Inferior parietal cortex (tissue), 1 donor: ENCODE results near the gene C22orf31.
A peak's percentile ranks its signal among the peaks of the same experiment; 100 is the strongest.
"Not testable (repeated sequence)": the region's sequence is repeated elsewhere in the genome, so short reads cannot be mapped to it uniquely, and the experiment has no call there.

ENCODE experiments used
- DNase-seq: peaks from one replicate; pipeline ENCODE4 v3.0.0-alpha.2; 2016; ENCODE audit errors: extremely low spot score

The C22orf31 gene

DNA sequence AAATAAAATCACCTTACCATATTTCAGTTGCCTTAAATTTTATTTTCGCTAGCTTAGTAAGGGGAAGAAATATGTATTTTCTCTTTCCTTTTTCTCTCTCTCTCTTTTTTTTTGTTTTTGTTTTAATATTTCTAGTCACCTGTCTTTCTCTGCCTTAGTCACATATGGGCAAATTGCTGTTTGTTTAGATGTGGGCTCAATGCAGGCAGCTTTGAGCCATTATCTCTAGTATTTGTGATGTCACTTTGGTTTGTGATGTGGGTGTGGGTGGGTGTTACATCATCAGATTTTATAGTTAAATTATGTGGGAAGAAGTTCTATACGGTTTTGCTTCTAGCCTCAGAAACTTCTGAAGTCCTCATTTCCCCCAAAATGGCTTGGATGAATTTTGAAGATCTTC is at the start of gene C22orf31:
Gene C22orf31 (minus strand): TSS at position 59 of the 400 bp plus-strand sequence. CDS start 39 bp downstream, at position 20.
- no peak for DNase-seq

DNA sequence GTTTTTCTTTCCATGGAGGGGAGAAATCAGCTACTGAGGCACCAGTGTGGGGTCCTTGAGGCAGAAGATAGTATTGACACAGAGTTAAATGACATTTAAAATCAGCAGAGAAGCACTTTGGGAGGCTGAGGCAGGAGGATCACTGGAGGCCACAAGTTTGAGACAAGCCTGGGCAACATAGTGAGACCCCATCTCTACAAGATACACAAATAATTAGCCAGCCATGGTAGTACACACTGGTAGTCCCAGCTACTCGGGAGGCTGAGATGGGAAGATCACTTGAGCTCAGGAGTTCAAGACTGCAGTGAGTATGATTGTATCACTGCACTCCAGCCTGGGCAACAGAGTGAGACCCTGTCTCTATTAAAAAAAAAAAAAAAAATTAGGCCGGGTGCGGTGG is 49.3 kb upstream of the C22orf31 start:
- DNase-seq, result no peak

GRCh38 chr22:29109822-29110221 is 48.2 kb upstream of the C22orf31 start:
- no peak for DNase-seq

DNA sequence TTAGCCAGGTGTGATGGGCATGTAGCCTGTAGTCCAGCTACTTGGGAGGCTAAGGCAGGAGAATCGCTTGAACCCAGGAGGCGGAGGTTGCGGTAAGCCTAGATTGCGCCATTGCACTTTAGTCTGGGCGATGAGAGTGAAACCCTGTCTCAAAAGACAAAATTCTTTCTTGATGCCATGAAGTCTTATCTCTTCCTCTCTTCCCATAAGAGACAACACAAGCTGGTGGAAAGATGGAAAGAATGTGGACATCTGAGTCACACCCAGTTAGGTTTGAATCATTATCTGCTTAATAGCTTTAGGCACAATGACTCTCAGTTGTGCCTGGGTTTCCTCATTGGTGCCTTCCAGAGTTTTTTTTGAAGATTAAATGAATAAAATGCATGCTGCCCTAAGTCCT is 46.5 kb upstream of the C22orf31 start:
- DNase-seq, result no peak

DNA sequence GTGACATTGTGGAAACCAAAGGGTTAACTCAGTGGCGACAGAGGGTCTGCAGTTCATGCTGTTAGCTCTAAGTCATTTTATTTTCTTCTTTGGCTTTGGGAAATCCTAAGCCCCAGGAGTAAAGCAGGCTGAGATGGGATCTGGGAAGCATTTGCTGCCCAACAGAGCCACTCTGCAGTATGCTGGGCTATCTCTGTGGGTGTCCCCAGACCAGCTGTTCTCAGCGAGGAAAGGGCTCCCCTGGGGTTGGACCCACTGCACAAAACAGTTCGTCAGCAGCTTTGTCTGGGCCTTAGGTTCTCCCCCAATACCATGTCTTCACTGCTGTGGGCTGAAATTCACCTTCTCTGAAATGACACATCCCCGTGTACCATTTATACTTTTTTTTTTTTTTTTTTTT is 45.2 kb upstream of the C22orf31 start:
- DNase-seq, result no peak

DNA sequence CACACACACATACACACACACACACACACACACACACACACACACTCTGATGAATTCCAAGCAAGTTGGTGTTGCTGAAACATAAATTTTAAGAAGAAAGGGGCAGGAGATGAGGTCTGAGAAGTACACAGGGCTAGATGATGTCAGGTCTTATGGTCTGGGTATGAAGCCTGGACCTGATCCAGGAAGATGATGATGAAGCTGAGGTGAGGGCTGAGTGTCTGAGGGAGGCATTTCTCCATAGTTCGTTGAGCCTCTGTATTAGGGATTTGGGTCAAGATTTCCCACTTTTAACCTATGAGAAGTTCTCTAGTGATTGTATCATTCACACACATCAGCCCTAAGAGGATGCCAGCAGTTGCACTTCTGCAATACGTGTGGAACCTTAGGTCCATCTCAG is 43.8 kb upstream of the C22orf31 start:
- DNase-seq, result no peak

DNA sequence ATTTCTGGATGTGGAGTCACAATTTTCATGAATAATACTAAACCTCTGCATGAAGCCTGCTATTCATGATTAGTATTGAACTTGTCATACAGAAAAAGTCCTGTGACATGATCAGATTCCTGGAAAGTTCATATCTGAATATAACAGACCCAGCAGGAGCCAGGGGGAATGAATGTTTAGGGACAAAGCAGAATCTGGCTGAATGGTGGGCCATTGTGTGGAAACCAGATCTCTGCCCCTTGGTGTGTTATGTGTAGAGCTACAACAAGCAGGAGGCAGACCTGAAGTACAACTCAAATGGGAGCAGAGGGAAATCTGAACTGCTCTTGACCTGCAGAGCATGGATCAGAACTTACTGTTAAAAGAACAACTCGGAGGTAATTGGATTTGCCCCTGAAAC is 41.5 kb upstream of the C22orf31 start:
- no peak for DNase-seq

DNA sequence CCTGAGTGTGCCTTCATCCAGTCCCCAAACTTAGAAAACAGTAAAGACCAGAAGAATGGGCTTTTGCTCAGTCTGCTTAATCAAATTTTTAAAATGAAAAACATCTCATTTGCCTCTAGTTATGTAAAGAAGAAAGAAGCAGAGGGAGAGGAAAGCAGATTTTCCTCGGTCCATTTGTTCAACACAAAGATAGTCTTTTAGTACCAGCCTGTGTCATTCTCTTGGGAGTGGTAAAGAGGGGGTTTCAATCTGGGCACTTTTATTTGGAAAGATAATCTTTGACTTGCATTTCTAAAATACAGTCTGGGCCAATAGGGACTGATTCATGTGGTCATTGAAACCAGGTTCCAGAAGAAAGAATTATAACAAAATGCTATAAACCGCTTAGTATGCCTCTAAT is 40.7 kb upstream of the C22orf31 start:
- no peak for DNase-seq

DNA sequence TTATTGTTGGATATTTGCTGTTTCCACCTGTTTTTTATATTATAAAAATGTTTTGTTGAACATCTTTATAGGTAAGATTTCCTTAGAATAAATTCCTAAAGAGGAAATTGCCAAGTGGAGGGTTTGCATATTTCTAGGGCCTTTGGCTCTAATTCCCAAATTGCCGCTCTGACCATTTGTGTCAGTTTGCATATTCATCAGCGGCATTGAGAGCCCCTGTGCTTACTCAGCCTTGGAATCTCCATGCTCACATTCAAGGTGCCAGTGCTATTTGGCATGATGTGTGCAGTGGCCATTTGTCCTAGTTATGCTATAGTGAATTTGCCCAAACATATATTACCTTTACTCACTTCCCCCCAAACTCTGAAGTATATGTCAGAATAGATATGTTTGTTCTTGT is 36.7 kb upstream of the C22orf31 start:
- no peak for DNase-seq

- DNase-seq, result peak; percentile 42
These were observed 35.4 kb upstream of the C22orf31 start for GRCh38 chr22:29096736-29097669.

GRCh38 chr22:29095459-29095858 is 33.8 kb upstream of the C22orf31 start:
- DNase-seq, result no peak

- DNase-seq, result no peak
These were observed 32.1 kb upstream of the C22orf31 start for GRCh38 chr22:29093501-29094300.

GRCh38 chr22:29093030-29093429 is 31.4 kb upstream of the C22orf31 start:
- DNase-seq, result no peak

- no peak for DNase-seq
These were observed 30.6 kb upstream of the C22orf31 start for GRCh38 chr22:29092243-29092642.

GRCh38 chr22:29090039-29090438 is 28.4 kb upstream of the C22orf31 start:
- DNase-seq, result no peak

DNA sequence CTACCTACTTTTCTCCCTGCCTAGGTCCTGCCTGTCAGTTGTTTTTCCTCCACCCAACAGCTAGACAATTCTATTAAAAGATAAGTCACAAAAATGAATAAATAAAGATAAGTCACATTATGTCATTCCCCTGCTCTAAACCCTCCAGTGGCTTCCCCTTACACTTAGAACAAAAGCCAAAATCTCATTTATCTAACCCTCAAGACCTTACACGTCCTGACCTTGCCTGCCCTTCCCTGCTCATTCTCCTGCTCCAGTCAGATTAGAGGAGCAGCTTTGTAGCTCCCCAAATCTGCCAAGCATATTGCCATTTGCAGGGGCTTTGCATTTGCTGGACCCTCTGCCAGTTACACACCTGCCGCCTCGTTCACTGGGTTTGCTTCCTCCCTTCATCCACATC is 27.9 kb upstream of the C22orf31 start:
- no peak for DNase-seq

DNA sequence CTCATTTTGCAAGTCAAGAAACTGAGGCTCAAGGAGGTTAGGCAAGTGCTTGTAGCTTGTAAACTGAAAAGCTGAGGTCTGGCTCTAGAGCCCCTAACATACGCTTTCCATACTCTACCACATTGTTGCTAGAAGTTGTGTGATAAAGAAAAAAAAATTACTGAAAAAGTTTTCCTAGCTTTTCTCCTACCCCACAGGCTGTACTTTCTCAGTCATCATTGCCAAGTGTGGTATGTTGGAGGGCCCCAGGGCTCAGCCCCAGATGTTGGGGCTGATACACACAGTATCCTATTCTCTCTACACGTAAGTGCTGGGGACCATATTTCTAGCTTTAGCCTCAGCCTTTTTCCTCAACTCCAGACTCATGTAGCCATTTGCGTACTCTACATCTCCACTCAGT is 27.2 kb upstream of the C22orf31 start:
- no peak for DNase-seq

DNA sequence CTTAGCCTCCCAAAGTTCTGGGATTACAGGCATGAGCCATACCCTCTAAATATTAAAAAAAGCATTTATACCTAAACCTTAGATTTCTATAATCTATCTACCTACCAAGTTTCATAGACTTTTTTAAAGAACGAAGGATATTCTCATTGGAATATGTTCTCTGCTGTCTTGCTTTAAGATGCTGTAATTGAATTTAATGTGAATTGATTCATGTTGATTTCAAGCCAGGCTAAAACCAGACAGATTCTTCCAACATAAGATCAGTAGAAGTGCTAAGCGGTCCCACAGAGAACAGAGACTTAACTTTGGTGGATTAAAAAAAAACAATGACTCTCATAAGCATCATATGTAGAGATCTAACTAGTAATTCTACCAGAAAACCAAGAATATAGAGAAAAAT is 25.4 kb upstream of the C22orf31 start:
- DNase-seq, result no peak

DNA sequence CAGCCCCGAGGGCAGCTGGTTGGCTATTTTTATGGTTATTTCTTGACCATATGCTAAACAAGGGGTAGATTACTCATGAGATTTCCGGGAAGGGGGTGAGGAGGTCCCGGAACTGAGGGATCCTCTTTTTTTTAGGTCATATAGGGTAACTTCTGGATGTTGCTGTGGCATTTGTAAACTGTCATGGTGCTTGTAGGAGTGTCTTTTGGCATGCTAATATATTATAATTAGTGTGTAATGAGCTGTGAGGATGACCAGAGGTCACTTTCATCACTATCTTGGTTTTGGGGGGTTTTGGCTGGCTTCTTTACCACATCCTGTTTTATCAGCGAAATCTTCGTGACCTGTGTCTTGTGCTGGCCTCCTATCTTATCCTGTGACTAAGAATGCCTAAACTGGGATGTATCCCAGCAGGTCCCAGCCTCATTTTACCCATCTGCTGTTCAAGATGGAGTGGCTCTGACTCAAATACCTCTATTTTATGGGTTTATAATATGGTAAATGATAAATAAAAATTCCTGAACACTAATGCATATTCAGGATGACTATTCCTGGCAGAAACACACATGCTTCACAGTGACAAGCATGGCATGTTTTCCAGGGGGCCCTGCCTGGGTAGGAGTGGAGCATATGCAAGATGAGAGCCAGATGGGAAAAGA is 22.4 kb upstream of the C22orf31 start:
- DNase-seq, result no peak

GRCh38 chr22:29083576-29083932 is 21.9 kb upstream of the C22orf31 start:
- not testable (repeated sequence) for DNase-seq

- no peak for DNase-seq
These were observed 21.4 kb upstream of the C22orf31 start for GRCh38 chr22:29082826-29083545.
